ENCODE results near the gene ACSF2.
"Not testable (repeated sequence)": the region's sequence is repeated elsewhere in the genome, so short reads cannot be mapped to it uniquely, and the experiment has no call there.

ACSF2 gene

DNA sequence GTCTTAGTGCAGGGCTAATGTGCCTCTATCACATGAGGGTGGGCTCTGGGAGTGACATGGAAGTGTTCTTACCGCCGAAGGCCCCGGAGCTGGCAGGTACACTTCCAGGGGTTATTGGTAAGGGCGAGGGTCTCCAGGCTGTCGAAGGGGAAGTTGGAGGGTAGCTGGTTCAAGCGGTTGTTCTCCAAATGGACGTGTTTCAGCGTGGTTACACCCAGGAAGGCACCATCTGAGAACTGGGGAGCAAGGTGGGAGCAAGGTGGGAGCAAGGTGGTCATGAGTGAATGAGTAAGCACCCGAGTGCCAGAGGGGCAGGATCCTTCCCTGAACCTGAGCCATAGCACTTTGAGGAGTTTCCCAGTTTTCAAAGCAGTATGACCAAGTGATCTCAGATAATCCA lies 39.6 kb downstream of the ACSF2 start:
- no peak for DNase-seq

DNA sequence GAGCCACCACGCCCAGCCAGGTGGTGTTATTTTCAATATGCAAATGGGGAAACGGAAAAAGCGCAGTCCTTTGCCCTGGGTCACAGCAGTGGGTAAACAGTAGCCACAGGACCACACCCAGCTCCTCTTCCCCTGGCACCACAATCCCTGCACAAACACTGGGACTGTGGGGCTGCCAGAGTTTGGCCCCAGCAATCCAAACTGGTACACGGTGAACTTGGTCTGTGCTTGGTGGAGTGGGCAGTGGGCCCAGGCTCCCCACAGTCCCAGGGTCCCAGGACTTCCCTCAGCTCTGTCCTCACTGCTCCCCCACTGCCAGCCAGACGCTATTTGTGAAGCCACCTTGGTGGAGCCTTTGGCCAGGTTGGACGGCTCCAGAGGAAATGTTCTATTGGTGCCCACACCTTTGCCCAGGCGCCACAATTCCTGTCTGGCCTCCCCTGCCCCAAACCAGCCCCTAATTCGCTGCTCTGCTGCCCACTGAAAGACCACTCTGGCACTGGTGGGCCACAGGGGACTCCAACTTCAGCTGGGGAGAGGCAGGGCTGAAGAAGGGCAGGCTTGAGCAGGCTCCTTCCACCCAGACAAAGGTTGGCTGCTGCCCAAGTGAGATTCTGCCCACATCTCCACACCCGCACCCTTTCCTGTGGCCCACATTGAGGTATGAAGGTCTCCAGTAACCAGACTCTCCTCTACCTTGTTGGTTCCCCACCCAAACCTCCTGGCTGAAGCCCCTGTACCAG lies 40.5 kb downstream of the ACSF2 start:
- DNase-seq = no peak

DNA sequence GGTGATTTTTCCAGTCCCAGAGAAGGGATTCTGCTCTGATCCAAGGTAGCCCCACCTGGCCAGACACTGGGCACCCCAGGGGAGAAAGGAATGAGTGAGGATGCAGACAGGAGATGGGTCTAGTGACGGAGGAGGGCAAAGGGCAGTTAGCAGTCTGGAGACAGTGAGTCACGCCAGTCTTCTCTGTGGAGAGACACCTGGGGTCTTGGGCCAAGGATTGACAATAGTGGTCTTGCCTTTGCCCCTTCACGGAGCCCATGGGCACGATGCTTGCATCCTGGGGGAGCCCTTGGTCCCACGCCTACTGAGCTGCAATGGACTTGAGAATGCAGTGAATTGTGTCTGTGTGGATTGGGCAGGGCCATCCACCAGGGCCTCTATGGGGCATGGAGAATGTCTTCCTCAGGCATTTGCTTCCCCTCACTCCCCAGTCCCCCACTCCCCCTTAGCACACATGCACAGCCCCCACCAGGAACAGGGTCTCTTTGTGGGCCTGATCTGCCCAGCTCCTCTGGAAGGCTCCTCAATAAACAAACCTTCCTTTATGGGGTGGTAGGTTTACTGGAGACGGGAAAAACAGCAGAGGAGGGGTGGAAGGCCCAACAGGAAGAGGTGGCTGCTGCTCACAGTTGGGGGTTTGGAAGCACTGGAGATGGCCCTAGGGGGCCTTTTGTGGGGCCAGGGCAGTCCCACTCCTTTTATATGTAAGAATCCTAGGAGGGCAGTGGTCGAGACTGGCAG lies 41.3 kb downstream of the ACSF2 start:
- DNase-seq = no peak

DNA sequence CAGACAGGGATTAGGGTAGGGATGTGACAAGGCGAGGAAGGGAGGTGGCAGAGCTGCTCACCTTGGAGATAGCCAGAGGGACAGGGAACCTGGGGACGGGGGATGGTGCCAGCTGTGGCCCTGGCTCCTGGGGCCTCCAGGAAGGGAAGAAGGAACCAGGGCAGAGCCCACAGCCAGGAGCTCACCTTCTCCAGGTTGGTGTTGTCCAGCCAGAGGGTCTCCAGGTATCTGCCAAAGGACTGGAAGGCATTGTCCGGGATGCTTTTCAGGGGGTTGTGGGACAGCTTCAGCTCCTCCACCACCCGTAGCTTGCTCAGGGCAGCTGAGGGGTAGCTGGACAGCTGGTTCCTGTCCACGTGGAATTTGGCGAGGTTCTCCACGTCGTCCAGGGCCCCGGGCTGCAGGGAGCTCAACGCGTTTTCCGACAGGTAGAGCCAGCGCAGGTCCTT lies 41.9 kb downstream of the ACSF2 start:
- DNase-seq = no peak

DNA sequence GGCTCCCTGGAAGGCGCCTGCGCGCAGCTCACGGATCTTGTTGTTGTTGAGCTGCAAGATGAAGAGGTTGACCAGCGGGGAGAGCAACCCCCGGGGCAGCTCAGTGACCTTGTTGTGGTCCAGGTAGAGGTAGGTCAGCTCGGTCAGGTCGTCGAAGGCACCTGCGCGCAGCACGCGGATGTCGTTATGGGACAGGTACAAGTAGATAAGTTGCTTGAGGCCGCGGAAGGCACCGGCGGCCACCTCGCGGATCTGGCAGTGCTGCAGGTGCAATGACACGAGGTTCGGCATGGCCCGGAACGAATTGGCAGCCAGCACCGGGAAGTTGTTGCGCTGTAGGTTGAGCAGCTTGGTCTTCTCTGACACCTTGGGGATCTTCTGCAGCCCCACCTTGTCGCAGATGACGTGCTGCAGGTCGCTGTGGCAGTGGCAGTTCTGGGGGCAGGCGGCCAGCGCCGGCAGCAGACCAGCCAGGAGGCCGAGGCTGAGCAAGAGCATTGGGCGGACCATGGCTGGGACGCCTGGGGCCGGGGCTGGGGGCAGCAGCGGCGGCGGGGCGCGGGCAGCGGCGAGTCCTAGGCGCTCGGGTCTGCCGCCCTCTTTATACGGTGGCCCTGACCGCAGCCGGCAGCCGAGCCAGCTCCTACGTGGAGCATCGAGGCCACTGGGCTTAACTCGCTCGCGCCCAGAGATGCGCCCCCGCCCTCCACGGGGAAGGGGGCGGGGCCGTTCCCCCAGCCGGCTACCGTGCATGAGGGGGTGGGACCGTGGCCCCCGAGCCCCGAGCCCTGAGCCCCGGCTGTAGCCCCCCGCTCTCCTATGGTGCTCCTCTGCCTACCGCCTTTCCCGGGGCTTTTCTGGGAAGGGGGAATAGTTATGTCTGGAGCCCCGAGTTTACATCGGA lies 42.5 kb downstream of the ACSF2 start, which contains the start of gene CHAD:
CHAD (minus strand) TSS at position 577 of the 904 bp plus-strand sequence; CDS start at position 510, 67 bp downstream.
- DNase-seq = no peak

DNA sequence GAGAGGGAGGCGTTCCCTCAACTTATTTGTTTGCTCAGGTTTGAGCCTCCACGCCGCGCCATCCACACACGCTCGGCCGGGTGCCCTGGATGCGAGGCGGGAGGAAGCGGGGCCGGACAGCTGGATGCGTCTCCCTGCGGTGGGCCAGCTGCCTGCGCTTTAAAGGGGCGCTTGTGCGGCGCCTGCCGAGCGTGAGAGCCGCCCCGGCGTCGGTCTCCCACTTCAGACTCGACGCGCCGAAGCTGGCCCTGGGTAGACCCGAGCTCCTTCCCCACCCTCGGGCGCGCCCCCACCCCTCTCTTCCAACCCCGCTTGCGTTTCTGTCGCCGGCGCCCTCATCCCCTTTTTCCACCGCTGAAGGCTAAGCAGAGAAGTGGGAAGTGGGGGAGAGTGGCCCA lies 43.2 kb downstream of the ACSF2 start:
- no peak for DNase-seq

DNA sequence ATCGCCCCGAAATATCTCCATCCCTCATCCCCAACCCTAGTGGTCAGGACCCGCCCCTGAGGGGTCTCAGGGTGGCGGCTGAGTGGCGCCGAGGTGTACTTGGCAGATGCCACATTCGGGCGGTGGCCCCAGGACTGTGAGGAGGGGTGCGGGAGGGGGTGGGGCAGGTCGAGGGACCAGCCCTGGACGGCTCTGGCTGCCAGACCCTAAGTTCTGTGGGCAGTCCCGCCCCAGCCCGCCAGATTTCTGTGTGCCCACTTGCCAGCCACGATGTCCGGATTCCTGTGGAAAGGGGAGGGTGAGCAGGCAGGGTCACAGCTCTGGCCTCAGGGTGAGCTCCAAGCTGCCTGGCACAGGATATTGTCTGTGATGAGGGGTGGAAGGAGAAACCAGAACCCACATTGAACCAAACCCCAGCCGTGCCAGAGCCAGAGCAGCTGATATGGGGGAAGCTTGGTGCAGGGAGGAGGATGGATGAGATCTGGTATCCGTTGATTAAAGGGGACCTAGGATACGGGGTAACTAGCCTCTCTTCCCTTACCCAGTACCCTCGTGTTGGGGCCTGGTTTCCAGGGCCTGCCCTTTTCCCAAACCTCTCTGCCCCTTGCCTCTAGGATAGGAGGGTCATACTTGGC lies 43.8 kb downstream of the ACSF2 start:
- no peak for DNase-seq

DNA sequence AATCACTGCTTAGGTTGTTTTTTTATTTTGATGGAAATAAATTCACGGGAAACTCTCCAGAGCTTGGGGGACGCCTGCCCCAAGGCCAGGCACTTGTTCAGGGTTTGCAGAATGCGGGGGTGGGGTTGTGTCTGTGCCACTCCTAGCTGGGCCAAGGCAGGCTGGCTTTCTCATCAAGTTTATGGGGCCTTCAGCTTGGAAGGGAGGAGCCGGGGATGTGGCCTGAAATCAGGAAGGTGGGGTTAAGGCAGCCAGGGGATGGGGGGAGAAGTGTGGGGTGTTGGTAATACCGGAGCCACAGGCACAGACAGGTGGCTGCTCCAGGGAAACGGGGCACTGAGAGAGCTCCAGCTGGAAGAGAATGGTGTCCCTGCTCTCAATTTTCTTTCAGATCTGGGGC lies 44.4 kb downstream of the ACSF2 start:
- no peak for DNase-seq

DNA sequence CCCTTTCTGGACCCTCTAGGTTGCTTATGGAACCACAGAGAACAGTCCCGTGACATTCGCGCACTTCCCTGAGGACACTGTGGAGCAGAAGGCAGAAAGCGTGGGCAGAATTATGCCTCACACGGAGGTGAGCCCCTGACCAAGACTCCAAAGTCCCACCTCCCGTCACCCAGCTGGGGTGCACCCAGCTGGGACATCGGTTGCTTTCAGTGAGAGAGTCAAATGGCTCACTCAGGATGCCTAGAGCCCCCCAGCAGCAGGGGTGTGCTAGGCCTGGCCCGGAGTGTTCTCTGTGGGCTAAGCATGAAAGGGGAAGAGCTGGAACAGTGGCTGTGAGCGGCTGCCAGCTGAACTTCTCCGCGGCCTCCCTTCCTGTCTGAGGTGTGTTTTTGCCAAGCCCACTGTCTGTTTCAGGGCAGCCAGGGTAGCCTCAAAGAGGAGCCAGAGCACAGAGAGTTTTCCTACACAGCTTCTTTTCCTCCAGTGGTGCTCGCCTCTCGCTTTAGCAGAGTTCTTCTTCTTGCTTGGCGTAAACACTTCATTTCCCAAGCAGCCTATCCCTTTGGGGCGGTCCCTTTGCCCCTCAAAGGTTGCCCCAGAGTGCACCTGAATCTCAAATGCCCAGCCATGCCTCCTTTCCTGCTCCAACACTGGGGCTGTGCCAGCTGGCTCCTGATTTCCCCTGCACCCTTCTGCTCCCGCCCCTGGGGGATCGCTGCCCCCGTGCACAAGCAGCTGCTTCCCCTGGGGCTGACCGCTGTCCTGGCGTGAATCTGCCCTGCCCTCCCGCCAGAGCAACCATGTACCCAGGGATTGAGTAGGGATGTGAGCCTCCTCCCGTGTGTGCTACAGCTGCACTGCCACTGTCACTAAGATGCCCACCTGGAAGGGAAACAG lies 45.2 kb downstream of the ACSF2 start:
- no peak for DNase-seq

DNA sequence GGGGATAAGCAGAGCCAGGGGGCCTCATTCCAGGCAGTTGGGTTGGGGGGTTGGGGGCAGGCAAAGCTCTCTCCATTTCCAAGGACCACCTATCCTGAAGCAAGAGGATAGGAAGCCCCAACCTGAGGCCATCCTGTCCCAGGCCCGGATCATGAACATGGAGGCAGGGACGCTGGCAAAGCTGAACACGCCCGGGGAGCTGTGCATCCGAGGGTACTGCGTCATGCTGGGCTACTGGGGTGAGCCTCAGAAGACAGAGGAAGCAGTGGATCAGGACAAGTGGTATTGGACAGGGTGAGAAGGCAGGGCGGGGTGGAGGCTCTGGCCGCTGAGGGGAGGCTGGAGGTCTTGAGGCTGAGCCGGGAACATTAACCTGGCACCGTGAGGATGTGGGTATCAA lies 46.3 kb downstream of the ACSF2 start:
- DNase-seq = no peak

DNA sequence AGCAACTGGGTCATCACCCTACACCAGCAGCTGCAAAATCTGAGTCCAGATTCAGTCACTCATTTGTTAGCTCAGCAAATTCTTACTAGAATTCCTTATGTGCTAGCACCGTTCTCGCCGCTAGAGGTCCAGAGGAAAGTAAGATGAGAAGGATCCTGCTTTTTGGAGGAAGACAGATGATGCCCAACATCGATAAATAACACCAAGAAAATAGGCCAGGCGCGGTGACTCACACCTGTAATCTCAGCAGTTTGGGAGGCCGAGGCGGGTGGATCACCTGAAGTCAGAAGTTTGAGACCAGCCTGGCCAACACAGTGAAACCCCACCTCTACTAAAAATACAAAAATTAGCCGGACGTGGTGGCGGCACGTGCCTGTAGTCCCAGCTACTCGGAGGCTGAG lies 46.7 kb downstream of the ACSF2 start:
- DNase-seq = peak in 1 of 2 experiments; percentile 5

DNA sequence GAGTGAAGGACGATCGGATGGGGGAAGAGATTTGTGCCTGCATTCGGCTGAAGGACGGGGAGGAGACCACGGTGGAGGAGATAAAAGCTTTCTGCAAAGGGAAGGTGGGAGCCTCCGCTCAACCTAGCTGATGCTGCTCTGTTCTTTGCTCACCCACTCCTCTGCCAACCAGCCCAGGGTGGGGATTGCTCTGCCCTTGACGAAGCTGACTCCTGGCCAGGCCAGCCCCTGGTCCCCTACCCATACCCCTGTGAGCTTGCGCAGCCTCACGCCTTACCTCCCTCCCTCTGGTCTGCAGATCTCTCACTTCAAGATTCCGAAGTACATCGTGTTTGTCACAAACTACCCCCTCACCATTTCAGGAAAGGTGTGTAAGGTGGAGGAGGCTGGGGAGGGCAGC lies 47.9 kb downstream of the ACSF2 start:
- DNase-seq = no peak

DNA sequence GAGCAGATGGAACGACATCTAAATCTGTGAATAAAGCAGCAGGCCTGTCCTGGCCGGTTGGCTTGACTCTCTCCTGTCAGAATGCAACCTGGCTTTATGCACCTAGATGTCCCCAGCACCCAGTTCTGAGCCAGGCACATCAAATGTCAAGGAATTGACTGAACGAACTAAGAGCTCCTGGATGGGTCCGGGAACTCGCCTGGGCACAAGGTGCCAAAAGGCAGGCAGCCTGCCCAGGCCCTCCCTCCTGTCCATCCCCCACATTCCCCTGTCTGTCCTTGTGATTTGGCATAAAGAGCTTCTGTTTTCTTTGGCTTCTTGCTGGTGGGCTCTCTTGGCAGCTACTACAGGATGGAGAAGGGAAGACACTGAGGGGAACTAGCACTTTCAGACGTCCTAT lies 48.5 kb downstream of the ACSF2 start:
- DNase-seq = no peak

DNA sequence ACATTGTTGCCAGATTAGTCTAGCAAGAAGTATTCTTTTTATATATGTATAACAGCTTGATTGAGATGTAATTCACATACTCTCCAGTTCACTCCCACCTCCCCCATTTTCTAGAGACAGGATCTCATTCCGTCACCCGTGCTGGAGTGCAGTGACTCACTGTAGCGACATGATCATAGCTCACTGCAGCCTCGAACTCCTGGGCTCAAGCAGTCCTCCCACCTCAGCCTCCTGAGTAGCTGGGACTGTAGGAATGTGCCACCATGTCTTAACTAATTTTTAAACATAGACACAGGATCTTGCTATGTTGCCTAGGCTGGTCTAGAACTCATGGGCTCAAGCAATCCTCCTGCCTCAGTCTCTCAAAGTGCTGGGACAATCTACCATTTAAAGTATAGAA lies 49.3 kb downstream of the ACSF2 start:
- no peak for DNase-seq

DNA sequence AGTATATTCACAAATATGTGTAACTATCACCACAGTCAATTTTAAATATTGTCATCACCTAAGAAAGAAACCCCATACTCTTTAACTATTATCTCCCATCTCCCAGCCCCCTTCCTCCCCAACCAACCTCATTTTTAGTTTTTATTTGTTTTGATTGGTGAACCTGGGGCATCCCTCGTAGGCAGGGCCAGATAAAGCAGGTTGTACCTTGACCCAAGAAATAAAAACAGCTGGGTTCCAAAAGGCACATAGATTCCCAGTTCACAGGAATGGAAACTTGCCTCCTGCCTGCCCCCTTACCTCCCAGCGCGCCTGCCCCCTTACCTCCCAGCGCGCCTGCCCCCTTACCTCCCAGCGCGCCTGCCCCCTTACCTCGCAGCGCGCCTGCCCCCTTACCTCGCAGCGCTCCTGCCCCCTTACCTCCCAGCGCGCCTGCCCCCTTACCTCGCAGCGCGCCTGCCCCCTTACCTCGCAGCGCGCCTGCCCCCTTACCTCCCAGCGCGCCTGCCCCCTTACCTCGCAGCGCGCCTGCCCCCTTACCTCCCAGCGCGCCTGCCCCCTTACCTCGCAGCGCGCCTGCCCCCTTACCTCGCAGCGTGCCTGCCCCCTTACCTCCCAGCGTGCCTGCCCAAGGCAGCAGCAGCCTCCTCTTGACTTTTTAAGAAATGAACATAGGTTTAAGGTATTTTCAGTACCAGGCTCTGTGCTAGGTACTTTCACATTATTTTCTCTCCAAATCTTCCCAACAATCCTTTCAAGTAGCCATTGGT lies 49.9 kb downstream of the ACSF2 start:
- DNase-seq = not testable (repeated sequence)

DNA sequence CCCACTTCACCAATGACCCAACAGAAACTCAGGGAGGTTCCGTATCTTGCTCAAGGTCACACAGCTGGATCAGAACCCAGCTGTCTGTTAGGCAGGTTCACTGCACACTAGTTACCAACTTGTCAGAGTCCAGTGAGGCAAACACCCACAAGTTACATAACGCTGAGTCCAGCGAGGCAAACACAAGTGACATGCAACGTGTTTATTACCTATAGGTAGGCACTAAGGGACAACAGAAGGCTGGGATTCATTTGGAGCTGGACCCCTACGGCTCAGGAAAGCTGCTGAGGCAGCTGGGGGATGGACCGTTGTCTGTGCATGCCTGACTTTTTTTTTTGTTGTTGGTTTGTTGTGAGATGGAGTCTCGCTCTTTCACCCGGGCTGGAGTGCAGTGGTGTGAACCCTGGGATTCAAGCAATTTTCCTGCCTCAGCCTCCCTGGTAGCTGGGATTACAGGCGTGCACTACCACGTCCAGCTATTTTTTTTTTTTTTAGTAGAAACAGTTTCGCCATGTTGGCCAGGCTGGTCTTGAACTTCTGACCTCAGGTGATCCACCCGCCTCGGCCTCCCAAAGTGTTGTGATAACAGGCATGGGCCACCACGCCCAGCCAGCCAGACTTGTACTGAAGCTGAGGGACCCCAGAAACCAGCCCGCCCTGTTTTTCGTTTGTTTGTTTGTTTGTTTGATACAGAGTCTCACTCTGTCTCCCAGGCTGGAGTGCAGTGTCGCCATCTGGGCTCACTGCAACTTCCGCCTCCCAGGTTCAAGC lies 50.7 kb downstream of the ACSF2 start:
- no peak for DNase-seq

DNA sequence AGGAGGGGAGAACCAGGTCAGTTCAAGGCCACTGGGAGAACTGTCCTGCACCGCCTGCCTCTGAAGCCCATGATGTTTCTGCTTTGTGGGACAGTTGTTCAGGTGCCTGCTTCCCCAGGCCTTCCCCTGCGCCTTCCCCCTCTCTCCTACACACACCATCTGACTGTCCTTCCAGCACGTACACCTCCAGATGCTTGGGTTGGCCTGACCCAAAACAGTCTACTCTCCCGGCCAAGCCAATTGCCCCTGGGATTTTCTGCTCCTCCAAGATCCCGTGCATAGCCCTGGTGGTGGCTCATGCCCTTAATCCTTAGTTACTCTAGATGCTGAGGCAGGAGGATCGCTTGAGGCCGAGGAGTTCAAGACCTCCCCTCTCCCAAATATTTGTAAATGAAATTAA lies 52.0 kb downstream of the ACSF2 start:
- DNase-seq = no peak

DNA sequence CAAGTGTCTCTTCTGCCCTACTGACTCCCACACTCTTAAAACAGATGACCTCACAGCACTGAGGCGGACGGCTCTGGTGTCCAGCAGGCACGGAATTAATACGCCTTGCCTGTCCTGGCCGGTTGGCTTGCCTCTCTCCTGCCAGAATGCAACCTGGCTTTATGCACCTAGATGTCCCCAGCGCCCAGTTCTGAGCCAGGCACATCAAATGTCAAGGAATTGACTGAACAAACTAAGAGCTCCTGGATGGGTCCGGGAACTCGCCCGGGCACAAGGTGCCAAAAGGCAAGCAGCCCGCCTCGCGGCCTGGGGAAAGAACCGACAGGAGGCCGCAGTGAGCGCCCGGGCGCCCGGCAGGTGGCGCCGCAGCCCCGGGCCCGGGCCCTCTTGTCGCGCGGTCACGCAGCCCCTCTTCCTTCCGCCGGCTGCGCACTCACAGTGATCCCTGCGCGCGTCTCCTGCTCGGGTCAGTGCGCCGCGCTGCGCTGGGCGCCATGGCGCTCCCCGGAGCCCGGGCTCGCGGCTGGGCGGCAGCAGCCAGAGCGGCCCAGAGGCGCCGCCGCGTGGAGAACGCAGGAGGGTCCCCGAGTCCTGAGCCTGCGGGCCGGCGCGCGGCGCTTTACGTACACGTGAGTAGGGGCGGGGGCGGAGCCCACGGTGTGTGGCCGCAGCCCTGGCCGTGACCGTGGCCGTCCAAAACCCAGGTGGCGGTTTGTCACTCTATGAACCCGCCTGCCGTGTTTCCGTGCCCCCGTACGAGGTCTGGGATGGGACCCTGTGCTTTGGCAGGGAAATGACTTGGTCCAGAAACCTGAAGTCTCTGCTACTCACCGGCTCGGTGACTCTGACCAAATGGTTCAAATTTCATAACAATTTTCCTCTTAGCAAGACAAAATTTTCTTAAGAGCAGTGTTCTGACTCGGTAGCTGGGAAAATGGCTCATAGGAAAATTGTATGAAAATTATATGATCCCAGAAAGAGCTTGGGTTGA lies 52.7 kb downstream of the ACSF2 start, which contains the start of gene RSAD1:
RSAD1 (plus strand) TSS at position 470 of the 991 bp plus-strand sequence; CDS start at position 495, 25 bp downstream.
- peak; percentile 63 to 85 for DNase-seq
